CMK (cell line): ENCODE measurements around the gene TNNT3.

Source experiments
- DNase-seq: peaks from one replicate; pipeline ENCODE4 v3.0.0-alpha.2; 2010; ENCODE audit warnings: low read depth

TNNT3 gene

GRCh38 chr11:1935156-1936071 is 15.9 kb downstream of the TNNT3 start:
- DNase-seq = no peak

GRCh38 chr11:1936072-1936780 is 16.7 kb downstream of the TNNT3 start:
- DNase-seq = no peak

- no peak for DNase-seq
Measured at GRCh38 chr11:1936781-1937615, 17.5 kb downstream of the TNNT3 start.

- DNase-seq = no peak
Measured at GRCh38 chr11:1937616-1938342, 18.3 kb downstream of the TNNT3 start.

GRCh38 chr11:1938343-1939005 is 19.0 kb downstream of the TNNT3 start:
- DNase-seq = no peak

- DNase-seq = no peak
Measured at GRCh38 chr11:1939006-1939625, 19.6 kb downstream of the TNNT3 start.

GRCh38 chr11:1939788-1940187 is 20.3 kb downstream of the TNNT3 start:
- peak; percentile 59 for DNase-seq

GRCh38 chr11:1942558-1943260 is 23.2 kb downstream of the TNNT3 start:
- no peak for DNase-seq

GRCh38 chr11:1943576-1943975 is 24.1 kb downstream of the TNNT3 start:
- no peak for DNase-seq

- DNase-seq = no peak
Measured at GRCh38 chr11:1943977-1944376, 24.5 kb downstream of the TNNT3 start.

GRCh38 chr11:1946812-1947484 is 27.4 kb downstream of the TNNT3 start, which contains the start of gene MRPL23:
Gene MRPL23, plus strand, starts transcription at chr11:1947332. Its CDS starts 31 bp downstream, at chr11:1947363.
- DNase-seq = no peak

- no peak for DNase-seq
Measured at GRCh38 chr11:1947592-1948237, 28.2 kb downstream of the TNNT3 start.

GRCh38 chr11:1948389-1948788 is 28.9 kb downstream of the TNNT3 start:
- no peak for DNase-seq

- DNase-seq = no peak
Measured at GRCh38 chr11:1949302-1949701, 29.8 kb downstream of the TNNT3 start.

GRCh38 chr11:1949922-1950321 is 30.4 kb downstream of the TNNT3 start:
- no peak for DNase-seq

GRCh38 chr11:1952806-1953482 is 33.4 kb downstream of the TNNT3 start:
- DNase-seq = no peak

GRCh38 chr11:1953489-1954266 is 34.2 kb downstream of the TNNT3 start:
- no peak for DNase-seq
